T-helper 9 cell (primary cell): ENCODE data around the gene TMEM266.

Source experiments
- DNase-seq: peaks from one replicate; pipeline ENCODE4 v3.0.0-alpha.2; 2020

TMEM266 gene

DNA sequence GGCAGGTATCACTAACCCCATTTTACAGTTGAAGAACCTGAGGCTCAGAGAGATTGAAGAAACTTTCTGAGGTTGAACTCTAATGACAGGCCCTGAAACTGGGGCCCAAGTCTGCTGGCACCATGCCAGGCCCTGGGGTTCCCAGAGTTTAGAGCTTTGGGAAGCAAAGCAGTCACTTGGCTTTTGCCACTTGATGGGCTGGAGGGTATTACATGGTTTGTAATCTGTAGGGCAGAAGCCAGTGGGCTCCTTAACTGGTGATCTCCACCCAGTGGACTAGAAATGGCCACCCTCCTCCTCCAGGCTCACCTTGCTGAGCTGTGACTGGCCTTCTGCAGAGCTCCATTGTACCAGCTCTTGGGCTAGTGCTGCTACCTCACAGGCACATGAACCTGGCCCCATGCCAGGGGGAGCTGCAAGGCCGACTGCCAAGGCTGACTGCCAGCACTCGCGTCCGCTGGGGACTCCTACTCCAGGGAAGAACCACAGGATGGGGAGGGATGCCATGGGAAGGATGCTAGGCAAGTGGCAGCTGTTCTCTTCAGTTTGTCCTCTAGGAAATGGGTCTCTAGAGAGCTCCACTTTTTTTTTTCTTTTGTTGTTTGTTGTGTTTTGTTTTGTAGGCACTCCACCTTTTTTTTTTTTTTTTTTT, 146.7 kb downstream of the TMEM266 start:
- DNase-seq = no peak

DNA sequence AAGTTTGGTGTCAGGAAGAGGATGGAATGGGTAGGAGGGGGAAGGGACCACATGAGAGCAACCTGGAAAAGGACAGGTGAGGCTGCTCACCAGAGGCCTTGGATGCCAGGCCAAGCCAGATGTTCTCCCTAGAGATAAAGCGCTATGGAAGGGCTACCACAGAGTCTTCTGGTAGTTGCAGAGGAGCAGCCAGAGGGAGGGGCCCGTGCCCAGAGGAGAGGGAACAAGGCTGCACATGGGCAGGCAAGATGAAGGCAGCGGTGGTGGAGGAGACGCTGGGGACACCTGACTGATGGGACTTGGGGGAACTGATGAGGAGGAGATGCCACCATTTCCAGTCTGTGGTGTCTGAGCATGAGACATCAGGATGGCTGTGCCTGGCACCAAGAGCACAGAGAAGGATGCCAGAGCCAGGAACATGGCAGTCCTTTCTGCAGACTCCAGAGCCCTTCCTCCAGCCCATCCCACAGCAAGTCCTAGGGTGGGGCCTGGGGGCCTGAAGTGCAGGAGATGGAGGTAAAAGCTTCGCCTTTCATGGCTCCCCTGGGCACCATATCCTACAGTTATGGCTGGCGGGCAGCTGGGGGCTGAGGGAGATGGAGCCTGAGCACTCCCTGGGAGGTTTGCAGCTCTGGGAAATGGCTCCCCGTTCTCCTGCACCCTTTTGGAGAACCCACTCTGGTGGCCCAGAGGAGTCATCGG, 148.4 kb downstream of the TMEM266 start:
- no peak for DNase-seq

DNA sequence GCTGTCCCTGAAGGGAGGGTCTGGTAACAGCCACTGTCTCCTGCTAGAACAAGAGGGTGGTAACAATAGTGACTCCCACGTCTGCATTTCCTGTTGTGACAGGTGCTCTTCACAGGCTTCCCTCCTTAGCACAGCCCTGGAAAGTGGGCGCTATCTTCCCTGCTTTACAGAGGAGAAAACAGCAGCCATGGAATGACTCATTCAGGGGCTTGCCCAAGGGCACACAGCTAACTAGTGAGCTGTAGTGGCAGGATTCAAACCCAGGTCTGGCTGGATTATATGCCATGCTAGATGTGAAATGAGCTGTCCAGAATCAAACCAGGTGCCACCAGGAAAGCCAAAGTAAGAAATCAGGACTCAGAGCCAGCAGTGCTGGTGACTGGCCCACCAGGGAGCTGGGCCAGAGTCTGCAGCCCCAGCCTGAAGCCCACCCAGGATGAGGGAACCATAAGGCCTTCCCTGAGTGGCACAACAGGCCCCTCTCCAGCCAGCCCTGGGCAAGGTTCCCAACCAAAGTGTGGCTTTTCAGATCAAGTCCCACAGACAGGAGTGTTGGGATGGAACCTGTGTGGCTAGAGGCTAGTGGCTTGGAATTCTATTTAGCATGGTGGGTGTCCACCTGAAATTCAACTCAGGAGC, 149.1 kb downstream of the TMEM266 start:
- DNase-seq = no peak

DNA sequence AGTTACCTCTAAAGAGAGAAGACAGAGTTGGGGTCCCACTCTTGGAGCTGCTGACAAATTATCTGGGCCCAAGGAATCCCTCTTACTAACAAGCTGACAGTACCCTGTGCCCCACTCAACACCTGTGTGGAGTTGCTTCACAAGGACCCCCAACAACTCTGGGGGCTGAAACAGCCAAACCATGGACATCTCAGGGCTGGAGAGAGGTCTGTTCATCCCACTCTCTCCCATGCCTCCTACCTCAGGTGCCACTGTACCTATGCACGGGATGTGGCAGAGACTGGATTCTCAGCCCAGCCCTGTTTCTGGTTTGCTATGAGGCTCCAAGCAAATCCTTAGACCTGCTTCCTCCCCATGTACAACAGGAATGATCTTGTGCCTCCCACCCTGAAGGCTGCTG, 149.7 kb downstream of the TMEM266 start:
- DNase-seq = no peak

DNA sequence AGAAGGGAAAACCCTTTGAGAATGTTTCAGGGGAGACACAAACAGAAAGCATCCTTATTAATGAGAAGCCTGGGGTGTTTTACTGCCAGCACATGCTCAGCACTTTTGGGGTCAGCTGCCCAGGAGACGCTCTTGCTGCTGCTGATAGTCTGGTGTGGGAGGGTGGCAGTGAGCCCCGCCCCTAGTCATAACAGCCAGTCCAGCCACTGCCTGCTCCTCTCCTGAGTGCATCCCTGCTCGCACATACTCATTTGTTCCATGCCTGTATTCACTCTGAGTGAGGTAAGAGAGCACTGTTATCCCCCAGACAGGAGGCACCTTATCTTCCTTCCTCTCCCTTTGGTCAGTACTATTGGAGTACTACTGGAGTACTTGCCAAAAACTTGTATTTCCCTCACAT, 150.2 kb downstream of the TMEM266 start:
- no peak for DNase-seq

DNA sequence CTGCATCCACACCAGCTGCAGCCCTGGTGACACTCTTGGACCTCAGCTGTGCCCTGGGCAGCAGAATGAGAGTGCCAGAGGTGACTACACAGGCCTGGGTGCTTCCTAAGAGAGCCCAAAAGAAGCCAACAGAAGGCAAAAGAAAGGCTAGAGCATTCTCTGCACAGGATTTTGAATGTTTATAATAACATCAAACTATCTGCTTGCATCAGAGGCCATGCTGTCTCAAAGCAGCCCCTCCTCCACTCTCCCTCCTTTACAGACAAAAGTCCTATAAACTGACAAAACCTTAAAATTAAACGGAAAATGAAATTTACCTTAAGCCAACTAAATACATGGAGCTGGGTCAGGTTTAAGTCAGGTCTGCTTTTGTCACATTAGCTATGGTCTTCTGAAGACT, 155.8 kb downstream of the TMEM266 start:
- no peak for DNase-seq

DNA sequence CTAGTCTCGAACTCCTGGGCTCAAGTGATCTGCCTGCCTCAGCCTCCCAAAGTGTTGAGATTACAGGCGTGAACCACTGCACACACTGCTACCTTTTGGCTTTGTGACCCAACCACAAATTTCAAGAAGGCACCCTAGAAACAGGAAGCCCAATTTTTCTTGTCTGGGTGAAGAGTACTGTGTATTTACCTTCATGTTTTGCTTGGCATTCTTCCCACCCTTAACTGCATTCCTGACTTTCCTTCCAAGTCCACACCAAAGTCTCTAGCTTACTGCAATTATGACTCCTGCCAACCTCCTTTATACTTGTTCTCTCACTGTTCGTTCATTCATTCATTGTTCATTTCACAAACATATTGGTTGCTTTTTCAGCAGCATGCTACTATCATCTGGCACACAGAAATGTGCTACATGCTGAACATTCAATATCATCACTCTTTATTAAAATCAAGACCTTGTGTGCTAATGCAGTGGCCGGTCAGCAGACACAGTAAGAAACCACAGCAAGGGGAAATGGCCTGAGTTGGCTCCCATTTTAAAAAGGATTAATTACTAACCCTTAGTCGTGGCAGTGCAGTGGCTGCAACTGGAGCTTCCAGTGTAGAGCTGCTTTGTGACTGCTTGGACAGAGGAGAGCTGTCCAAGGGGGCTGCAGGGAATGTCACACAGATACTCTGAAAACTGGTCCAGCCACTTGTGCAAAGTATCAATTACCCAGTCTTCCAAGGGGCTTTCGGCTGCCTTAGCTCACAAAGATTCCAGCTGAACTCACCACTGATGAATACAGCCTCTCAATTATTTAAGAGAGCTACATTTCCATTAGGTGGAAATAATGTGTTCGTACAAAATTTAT, 157.5 kb downstream of the TMEM266 start:
- no peak for DNase-seq

DNA sequence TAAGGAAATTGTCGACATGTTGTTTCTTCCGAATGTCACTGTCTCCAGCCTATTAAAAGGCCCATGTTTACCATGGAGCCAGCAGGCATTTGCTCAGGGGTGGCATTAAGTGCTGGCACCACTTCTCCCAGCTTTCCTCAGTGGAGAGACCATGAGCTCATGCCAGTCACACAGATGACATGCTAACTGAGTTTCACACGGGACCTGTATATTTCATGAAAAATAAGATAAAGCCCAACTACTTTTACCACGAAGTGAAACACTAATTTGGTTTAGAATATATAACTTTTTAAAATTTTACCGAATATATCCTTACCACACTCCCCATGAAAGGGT, 158.1 kb downstream of the TMEM266 start:
- DNase-seq = no peak

DNA sequence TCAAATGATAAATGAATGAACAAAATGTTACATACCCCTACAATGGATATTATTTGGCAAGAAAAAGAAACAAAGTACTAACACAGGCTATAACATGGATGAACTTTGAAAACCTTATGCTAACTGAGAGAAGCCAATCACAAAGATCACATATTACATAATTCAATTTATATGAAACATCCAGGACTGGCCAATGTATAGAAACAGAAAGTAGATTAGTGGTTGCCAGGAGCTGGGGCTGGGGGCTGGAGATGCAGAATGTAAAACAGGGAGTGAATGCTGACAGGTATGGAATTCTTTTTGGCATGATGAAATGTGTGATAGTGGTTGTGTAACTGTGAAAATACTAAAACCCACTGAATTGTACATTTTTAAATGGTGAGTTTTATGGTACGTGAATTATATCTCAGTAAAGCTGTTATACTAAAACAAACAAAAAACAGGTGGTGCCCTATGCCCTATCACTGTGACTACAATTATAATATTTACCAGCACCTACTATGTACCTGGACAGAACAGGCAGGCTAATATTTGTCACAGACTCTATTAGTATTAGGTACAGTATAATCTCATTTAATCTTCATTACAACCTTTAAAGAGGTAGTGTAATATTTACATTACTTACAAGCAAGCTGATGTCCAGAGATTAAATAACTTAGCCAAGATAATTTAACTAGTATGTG, 161.4 kb downstream of the TMEM266 start:
- no peak for DNase-seq

DNA sequence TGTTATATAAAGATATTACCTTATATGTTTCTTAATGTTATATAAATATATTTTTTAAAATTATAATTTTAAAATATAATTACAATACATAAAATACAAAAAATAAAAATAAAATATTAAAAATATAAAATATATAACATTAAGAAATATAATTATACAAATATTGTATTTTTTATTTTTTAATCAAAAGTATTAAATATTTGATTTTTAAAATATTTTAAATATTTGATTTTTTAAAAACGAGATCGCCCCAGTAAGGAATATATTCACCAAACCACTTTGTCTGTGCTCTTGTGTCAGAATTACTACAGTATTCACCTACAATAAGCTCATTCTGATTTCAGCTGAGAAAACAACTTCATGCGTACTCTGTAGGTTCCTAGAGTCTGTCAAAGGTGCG, 162.4 kb downstream of the TMEM266 start:
- DNase-seq = no peak

DNA sequence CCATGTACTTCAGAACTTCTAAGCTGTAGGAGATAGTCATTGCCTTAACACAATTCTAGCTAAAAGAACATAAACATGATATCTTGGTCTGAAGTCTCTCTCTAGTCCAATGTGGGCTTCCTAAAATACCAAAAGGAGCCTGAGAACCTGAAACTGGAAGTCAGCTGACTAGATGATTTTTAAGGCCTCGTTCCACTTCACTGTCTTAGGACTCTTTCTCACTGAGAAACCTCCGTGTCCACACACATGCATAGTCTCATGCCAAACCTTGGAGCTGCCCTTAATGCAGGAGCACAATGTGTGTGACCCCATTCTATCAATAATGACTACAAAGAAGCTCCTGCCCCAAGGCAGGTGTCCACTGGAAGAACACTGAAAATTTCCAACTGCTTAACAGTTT, 163.7 kb downstream of the TMEM266 start:
- DNase-seq = no peak

DNA sequence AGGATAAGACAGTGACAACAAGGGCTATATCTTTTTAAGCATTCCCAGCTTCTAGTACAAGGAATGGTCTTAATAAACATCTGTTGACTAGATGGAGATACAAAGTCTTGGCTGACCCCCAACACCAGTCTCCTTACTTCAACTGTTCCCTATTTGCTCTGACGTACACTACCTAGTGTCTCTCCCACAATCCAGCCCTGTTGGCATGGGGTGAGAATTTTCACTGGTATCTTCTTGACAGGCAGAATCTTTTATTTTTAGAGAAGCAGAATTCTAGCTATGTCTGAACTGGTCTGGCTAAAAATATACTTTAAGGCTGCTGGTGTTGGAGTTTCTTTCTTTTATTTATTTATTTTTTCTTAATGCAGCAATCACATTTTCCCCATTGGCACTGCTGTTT, 169.5 kb downstream of the TMEM266 start:
- DNase-seq = no peak

DNA sequence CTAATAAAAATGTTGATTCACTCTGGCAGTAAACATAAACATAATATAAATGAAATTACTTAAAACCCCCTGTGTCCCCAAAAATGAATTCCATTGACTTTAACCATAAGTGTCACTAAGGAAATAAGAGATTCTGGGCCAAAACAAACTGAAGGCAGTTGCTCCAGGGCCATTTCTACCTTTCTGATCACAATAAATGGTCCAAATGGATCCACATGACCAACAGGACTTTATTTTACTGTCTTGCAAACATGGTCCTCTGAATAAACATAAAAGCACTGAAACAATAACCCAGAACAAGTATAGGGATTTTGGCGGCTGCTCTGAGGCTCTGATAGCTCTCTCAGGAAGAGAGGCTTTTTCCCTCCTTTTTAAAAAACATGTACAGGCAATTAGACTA, 174.1 kb downstream of the TMEM266 start:
- DNase-seq = no peak

DNA sequence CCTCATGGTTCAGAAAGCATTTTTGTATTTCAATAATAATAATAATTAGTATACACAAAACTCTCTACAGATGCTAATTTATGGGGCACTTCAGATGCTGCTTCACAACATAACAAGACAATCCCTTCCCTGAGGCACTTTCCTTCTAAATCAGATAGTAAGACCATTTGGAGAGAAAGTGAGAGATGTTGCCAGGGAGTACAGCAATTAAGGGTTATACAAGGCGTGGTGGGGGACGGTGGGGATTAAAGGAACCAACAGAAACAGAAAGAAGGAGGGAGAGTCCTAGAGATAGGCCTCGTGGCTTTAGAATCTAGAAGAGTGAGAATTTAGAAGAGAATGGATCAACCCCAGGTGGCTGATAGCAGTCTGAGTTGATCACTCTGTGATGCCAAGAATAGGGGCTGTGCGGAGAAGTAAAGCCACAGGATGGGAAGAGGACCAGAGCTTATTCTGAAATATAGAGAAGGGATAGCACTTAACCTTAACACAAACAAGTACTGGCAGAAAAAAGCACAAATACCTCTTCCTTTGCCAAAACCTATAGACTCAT, 174.6 kb downstream of the TMEM266 start:
- DNase-seq = no peak

DNA sequence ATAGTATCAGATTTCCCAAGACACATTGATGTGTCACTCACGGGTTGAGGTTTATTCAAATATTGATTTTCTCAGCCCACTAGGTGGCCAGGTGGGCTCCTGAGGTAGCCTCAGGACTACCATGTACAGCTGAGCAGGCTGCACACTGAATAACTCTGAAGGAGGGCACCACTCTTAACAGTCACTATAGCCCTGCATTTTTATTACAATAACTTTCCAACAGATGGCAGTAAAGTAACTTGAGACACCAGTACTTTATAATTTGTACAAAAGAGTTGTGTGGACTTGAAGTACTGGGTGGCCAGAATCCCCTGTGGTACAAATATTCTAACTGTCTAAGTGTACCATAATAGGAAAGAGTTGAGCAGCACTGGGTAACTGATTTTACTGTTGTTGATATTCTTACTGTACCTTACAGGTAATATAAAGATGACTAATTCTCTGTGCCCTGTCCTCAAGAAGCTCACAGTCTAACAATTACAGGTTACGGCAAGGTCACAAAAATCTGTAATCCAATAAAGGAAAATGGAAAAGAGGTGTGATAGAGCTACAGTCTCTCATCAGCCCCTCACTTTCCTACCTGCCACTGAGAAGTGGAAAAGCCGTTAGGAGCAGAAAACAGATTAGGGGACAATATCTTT, 175.5 kb downstream of the TMEM266 start:
- DNase-seq = no peak

DNA sequence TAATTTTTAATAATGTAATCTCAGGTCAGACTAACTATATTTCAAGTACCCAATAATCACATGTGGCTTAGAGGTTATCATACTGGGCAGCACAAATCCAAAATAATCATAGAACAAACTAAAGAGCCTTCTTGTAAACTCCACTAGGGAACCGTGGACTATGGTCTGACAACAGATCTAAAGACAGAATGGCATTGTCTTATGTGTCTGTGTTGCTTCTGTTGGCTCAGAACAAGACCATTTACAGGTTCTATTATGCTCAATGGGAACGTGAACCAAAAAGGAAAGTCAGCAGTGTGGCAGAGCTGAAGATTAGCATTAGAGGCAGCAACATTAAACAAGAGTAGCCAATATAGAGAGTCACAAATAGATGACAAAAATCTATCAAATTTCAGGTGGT, 176.6 kb downstream of the TMEM266 start:
- no peak for DNase-seq

DNA sequence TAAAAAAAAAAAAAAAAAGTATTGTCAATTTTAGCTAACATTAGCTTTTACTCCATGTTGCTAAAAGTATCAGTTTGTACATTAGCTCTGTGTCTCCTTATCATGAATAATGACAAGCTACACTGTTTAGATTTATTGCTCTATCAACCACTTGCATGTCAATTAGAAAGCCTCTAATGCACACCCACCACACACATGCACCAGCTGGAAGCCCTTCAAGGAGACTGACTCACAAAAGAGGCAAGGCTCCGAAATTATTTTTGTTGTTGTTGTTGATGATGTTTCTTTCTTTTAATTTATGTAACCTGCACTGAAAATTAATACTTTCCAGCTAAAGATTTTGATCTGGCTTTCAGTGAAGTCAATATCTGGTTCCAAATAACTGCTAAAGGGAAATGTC, 180.0 kb downstream of the TMEM266 start:
- DNase-seq = no peak

DNA sequence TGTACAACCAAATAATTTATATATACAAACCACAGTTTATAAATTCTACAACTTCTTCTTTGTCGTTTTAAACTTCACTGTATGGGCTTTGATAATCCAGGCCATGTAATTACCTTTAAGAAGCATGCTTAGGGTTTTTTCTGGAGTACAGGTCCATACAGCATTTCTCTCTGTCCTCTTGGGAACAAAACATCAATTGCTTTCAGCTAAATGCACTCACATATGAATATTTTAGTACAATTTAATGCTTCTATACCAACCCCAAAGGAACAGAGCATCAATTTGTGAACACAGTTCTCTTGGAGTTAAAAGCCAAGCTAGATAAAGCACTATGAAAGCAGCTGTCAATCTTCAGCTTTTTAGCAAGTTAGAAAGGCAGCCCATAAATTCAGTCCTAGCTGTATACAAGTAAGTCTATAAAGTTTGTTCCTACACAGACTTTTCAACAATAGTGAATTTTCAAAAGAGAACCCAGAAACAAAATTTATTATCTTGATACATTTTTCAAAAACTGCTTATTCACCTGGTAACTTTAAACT, 185.4 kb downstream of the TMEM266 start:
- DNase-seq = no peak

DNA sequence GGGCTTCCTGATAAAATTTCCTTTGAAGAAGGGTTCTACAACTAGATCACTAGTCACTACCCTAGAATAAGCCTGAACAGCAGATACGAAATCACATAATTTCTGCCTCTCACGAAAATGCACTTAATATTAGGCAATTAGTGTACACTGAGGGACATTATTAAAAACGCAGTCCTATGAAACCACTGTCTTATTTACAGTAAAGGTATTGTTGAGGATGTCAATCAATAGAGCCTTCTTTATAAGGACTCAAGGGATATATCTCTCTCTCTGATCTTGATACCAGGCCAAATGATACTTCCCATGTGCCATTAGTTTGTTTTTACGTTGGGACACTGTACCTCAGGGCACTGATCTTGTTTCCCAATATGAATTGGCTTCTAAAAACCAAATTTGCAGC, 191.9 kb downstream of the TMEM266 start:
- no peak for DNase-seq

DNA sequence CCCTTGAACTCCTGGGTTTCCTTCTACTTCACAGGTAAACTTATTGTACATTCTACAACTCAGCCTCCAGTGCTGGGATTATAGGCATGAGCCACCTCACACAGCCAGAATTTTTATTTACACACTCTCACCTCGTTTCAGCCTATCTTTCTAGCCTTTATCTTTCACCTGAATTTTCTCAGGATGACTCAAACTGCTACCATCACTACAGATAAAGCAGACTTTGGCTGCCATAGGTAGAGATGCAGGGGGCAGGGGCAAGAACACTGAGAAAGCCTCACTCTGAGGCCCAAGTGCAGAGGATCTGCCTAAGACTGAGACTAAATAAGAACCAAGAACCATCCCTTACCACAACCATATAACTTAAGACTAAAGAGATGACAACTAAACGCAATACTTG, 192.5 kb downstream of the TMEM266 start:
- DNase-seq = no peak

DNA sequence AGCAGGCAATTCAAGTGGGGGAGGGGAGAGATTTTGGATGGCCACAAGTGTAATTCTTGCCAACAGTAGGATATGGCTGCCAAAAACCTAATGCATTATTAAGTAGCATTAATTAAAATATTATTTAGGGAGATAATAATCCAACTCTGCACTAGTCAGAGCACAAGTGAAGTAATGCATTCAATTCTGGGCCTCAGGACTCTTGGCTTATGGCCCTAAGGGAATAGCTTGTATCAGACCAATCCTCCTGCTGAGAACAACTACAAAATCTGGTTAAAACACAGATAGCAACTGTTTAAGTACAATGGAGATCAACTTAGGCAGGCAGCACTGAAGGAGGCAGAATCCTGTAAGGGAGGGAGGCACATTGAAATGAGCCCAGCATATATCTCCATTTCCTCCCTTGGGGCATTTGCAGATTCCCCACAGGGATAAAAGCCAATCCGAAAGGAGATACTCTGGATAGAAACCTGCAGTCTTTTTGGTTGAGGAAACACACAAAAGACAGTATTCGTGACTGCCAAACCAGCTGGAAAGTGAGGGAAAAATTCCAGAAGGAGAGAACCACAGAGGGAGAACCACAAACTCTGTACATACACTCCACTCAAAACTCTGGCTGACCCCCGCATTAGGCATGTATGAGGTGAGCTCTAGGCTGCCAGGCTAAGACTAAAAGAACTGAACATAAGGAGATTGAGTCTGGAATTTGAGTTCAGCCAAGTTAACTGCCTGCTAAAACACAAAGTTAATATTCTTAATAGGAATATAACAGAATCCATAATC, 194.1 kb downstream of the TMEM266 start:
- DNase-seq = no peak
